Tibial nerve (tissue), 4 donors: ENCODE results near the gene ZNF91. TPM values are rescaled to one million over a fixed set of nuclear protein-coding genes. Genes with fewer than 3 reads are reported as not detected.

Experiments
- DNase-seq, 2 donors: peaks; one replicate each; pipeline ENCODE4 v3.0.0-alpha.2; 2019; ENCODE audit warnings: low spot score in 2 of 2
- H3K27ac ChIP-seq, 4 donors: fragments of 200-600 bp; sonication (generic) in 3 of 4; one replicate each; pipeline ENCODE4 v1.5.1; 2017 to 2019; ENCODE audit warnings: mild to moderate bottlenecking in 1 of 4
- H3K27me3 ChIP-seq, 2 donors: fragments of 200-600 bp; sonication (generic) in 1 of 2; one replicate each; pipeline versions ENCODE4 v1.5.1 to v1.6.0; 2017 to 2019
- H3K36me3 ChIP-seq, 3 donors: fragments of 200-600 bp; sonication (generic); one replicate each; pipeline ENCODE4 v1.5.1; 2018 to 2019
- H3K4me1 ChIP-seq, 4 donors: fragments of 200-600 bp; sonication (generic) in 3 of 4; one replicate each; pipeline ENCODE4 v1.5.1; 2017 to 2019
- H3K4me3 ChIP-seq, 4 donors: fragments of 200-600 bp; sonication (generic) in 3 of 4; one replicate each; pipeline ENCODE4 v1.5.1; 2017 to 2019; ENCODE audit warnings: mild to moderate bottlenecking in 1 of 4, moderate library complexity in 1 of 4
- H3K9me3 ChIP-seq, 4 donors: fragments of 200-600 bp; sonication (generic) in 3 of 4; one replicate each; pipeline ENCODE4 v1.5.1; 2017 to 2019
- CTCF ChIP-seq, 5 experiments: fragments of 200-600 bp in 3 of 5; fragments of 450-650 bp in 2 of 5; sonication (generic) in 3 of 5; IDR thresholded peaks; one replicate each; pipeline ENCODE4 v1.5.1; 2016 to 2019; ENCODE audit warnings: antibody characterized with exemption in 5 of 5, mild to moderate bottlenecking in 3 of 5, moderate library complexity in 2 of 5
- EP300 ChIP-seq, 2 donors: sonication (generic); formaldehyde crosslinking; IDR thresholded peaks; one replicate each; pipeline ENCODE4 v1.6.1; 2017; ENCODE audit warnings: antibody characterized with exemption in 2 of 2, mild to moderate bottlenecking in 1 of 2
- POLR2A ChIP-seq, 2 donors: fragments of 450-650 bp; IDR thresholded peaks; one replicate each; pipeline ENCODE4 v1.6.1; 2017; ENCODE audit warnings: antibody characterized with exemption in 2 of 2, mild to moderate bottlenecking in 2 of 2, moderate library complexity in 2 of 2
- WGBS, 2 donors: methylation state at CpG; one replicate each; pipeline ENCODE4 v1.1.5; 2018; 5-methylcytosine and 5-hydroxymethylcytosine counted together
- total RNA-seq, 4 donors: library from RNA; depleted of rRNA; stranded (reverse); fragments of >200 nt; gene quantifications; one replicate each; pipeline ENCODE4 v1.1.0, GENCODE V29; 2016

ZNF91 gene
- 10 to 100 TPM; 63.5 to 83.1 (median 81.7) TPM for total RNA-seq

GRCh38 chr19:23395041-23395721, at the start of gene ZNF91:
Gene ZNF91, minus strand, starts transcription at chr19:23395471. Its CDS starts 117 bp downstream, at chr19:23395354.
- peak; percentile 65 to 89 for TF ChIP-seq POLR2A (IDR thresholded peaks at IDR 0.05)
- peak; percentile 6 to 94 for TF ChIP-seq EP300 (IDR thresholded peaks at IDR 0.05)
- TF ChIP-seq CTCF (IDR thresholded peaks at IDR 0.05): peak in 1 of 5 experiments; percentile 24
- Histone ChIP-seq H3K27me3 (no peaks in the 10 kb centered on the region), H3K36me3 (peaks cover 0 to 8% (median 0%) of the 10 kb centered on the region in 3 donors), H3K4me1 (peaks cover 0 to 40% (median 22%) of the 10 kb centered on the region in 4 donors), H3K9me3 (no peaks in the 10 kb centered on the region), H3K4me3 (peak within 1 kb of the TSS; percentile 66 to 87 (median 71)), H3K27ac (peak within 1 kb of the TSS; percentile 79 to 93 (median 90))
- 0% methylated on average over 11 to 13 of the region's 32 CpGs for WGBS, 2 donors
- DNase-seq: peak; percentile 95 to 98

GRCh38 chr19:23440791-23441190, 45.5 kb upstream of the ZNF91 start:
- peaks cover 0 to 26% (median 0%) of the 10 kb centered on the region in 4 donors for H3K9me3 ChIP-seq
- H3K27me3 ChIP-seq: no peaks in the 10 kb centered on the region
- TF ChIP-seq EP300 (IDR thresholded peaks at IDR 0.05) (no peak), CTCF (IDR thresholded peaks at IDR 0.05) (peak in 1 of 5 experiments; percentile 16)
- no peak overlapping the region for H3K27ac ChIP-seq
- DNase-seq: no peak
- no peaks in the 10 kb centered on the region for H3K36me3 ChIP-seq
- 72 to 75% methylated on average over 9 of the region's 9 CpGs for WGBS, 2 donors
- H3K4me3 ChIP-seq: no peak overlapping the region
- no peaks in the 10 kb centered on the region for H3K4me1 ChIP-seq

GRCh38 chr19:23440207-23440606, 44.9 kb upstream of the ZNF91 start:
- Histone ChIP-seq H3K9me3 (peaks cover 0 to 32% (median 0%) of the 10 kb centered on the region in 4 donors), H3K27me3 (no peaks in the 10 kb centered on the region), H3K36me3 (no peaks in the 10 kb centered on the region), H3K4me3 (no peak overlapping the region), H3K4me1 (no peaks in the 10 kb centered on the region), H3K27ac (no peak overlapping the region)
- WGBS, 2 donors: 82 to 87% methylated on average over 9 of the region's 9 CpGs
- TF ChIP-seq CTCF (IDR thresholded peaks at IDR 0.05): no peak
- TF ChIP-seq EP300 (IDR thresholded peaks at IDR 0.05): no peak
- no peak for TF ChIP-seq POLR2A (IDR thresholded peaks at IDR 0.05)
- no peak for DNase-seq

DNA sequence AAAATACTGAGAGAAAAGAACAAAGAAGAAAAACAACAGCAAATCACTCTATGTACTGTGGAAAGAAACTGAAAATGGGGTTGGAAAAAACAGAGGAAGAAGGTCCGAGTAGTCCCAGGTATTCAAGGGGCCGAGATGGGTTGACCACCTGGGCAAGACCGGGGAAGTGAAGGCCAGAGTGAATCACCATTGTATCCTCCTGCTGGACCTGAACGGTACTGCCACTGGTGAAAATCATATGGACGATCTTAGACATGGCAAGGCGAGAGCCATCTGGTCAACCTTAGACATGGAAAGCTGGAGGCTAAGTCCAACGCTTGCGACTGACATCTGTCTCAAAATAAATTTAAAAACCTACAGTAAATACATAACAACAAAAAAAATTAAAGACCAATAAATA, 44.4 kb upstream of the ZNF91 start:
- Histone ChIP-seq H3K36me3 (no peaks in the 10 kb centered on the region), H3K4me1 (no peaks in the 10 kb centered on the region), H3K27ac (no peak overlapping the region), H3K4me3 (no peak overlapping the region), H3K27me3 (no peaks in the 10 kb centered on the region), H3K9me3 (peaks cover 0 to 34% (median under 1%) of the 10 kb centered on the region in 4 donors)
- WGBS, 2 donors: 90 to 91% methylated on average over 8 of the region's 8 CpGs
- no peak for DNase-seq
- TF ChIP-seq CTCF (IDR thresholded peaks at IDR 0.05) (peak in 1 of 5 experiments; percentile 8), EP300 (IDR thresholded peaks at IDR 0.05) (no peak)

DNA sequence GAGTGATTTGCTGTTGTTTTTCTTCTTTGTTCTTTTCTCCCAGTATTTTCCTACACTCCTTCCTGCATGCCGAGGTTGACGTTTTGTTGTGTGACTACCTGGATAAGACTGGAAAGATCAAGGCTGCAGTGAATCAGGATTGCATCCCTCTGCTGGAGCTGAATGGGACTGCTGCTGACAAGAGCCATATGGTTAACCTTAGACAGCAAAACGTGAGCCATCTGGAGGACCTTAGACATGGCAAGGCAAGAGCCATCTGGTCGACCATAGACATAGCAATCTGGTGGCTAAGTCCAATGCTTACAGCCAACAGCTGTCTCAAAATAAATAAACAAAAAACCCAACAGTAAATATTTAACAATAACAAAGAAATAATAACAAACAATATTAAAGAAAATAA, 42.6 kb upstream of the ZNF91 start:
- no peak for DNase-seq
- Histone ChIP-seq H3K27ac (no peak overlapping the region), H3K27me3 (no peaks in the 10 kb centered on the region), H3K4me1 (no peaks in the 10 kb centered on the region), H3K9me3 (peaks cover 0 to 38% (median 1%) of the 10 kb centered on the region in 4 donors), H3K4me3 (no peak overlapping the region), H3K36me3 (no peaks in the 10 kb centered on the region)
- 71 to 85% methylated on average over 4 of the region's 4 CpGs for WGBS, 2 donors
- no peak for TF ChIP-seq EP300 (IDR thresholded peaks at IDR 0.05)
- TF ChIP-seq CTCF (IDR thresholded peaks at IDR 0.05): no peak
- no peak for TF ChIP-seq POLR2A (IDR thresholded peaks at IDR 0.05)
